Measurements from ENCODE around the gene MYH14. TPM values are rescaled to one million over a fixed set of nuclear protein-coding genes. Genes with fewer than 3 reads are reported as not detected.

MYH14 gene
- total and polyA plus RNA-seq, 9 of the 15 experiments (the other 6 are each of a cell fraction or from before 2014, with no cell fraction given) = 0.04 to 0.86 (median 0.19) TPM; not detected in 2

DNA sequence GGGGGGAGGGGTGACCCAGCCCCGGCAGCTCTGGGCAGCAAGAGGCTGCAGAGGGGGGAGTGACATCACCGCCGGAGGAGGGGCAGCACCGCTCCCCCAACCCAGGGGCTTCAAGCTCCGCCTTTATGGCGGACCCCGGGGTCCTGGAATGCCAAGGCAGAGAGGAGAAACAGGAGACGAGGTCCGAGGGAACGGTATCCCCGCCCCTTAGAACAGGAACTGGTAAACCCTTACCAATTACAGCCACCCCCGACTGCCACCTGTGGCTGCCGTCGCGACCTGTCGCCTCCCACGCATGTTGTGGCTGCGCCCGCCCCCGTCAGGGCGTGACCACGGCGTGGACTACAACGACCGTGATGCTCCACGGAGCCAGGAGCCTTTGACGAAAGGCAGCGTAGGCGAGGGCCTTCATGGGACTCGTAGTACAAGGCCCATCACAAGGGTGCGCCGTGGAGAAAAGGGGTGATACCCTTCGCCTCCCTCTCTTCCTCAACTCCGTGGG is 129.9 kb downstream of the MYH14 start (continued):
- peak; percentile 27 for TF ChIP-seq PRDM10 (IDR thresholded peaks at IDR 0.05; ENCODE audit: partially characterized antibody)
- peak in 1 of 2 experiments; percentile 75; a peak in 1 of 4 replicates for TF ChIP-seq KDM4B (IDR thresholded peaks at IDR 0.05; ENCODE audit: borderline replicate concordance in 2 of 2, low read depth in 1 of 2)
- TF ChIP-seq, protein P1, sequence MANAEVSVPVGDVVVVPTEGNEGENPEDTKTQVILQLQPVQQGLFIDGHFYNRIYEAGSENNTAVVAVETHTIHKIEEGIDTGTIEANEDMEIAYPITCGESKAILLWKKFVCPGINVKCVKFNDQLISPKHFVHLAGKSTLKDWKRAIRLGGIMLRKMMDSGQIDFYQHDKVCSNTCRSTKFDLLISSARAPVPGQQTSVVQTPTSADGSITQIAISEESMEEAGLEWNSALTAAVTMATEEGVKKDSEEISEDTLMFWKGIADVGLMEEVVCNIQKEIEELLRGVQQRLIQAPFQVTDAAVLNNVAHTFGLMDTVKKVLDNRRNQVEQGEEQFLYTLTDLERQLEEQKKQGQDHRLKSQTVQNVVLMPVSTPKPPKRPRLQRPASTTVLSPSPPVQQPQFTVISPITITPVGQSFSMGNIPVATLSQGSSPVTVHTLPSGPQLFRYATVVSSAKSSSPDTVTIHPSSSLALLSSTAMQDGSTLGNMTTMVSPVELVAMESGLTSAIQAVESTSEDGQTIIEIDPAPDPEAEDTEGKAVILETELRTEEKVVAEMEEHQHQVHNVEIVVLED (CRISPR knock-in tag; IDR thresholded peaks at IDR 0.05) = peak; percentile 54; the same call in 1 of the 2 replicates
- TF ChIP-seq, protein P2, sequence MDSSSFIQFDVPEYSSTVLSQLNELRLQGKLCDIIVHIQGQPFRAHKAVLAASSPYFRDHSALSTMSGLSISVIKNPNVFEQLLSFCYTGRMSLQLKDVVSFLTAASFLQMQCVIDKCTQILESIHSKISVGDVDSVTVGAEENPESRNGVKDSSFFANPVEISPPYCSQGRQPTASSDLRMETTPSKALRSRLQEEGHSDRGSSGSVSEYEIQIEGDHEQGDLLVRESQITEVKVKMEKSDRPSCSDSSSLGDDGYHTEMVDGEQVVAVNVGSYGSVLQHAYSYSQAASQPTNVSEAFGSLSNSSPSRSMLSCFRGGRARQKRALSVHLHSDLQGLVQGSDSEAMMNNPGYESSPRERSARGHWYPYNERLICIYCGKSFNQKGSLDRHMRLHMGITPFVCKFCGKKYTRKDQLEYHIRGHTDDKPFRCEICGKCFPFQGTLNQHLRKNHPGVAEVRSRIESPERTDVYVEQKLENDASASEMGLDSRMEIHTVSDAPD (CRISPR knock-in tag; IDR thresholded peaks at IDR 0.05) = no peak
- TF ChIP-seq KLF16 (IDR thresholded peaks at IDR 0.05) = peak; percentile 71; the same call in 1 of the 2 replicates
- no peak for TF ChIP-seq ZC3H4 (CRISPR knock-in tag; IDR thresholded peaks at IDR 0.05; ENCODE audit: borderline replicate concordance)
- TF ChIP-seq PPARD (CRISPR knock-in tag; IDR thresholded peaks at IDR 0.05) = no peak
- TF ChIP-seq SIX5 (IDR thresholded peaks at IDR 0.05; ENCODE audit: borderline replicate concordance in 1 of 2, insufficient read depth in 1 of 2, low read depth in 1 of 2, low read length in 2 of 2) = peak; percentile 94 to 98
- TF ChIP-seq, protein P3, sequence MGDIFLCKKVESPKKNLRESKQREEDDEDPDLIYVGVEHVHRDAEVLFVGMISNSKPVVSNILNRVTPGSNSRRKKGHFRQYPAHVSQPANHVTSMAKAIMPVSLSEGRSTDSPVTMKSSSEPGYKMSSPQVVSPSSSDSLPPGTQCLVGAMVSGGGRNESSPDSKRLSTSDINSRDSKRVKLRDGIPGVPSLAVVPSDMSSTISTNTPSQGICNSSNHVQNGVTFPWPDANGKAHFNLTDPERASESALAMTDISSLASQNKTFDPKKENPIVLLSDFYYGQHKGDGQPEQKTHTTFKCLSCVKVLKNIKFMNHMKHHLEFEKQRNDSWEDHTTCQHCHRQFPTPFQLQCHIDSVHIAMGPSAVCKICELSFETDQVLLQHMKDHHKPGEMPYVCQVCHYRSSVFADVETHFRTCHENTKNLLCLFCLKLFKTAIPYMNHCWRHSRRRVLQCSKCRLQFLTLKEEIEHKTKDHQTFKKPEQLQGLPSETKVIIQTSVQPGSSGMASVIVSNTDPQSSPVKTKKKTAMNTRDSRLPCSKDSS (IDR thresholded peaks at IDR 0.05; ENCODE audit: low read depth, partially characterized antibody) = no peak
- TF ChIP-seq ZNF655 (CRISPR knock-in tag; IDR thresholded peaks at IDR 0.05) = 0 out of 2 replicates have a peak, but pooled peaks have one; percentile 77
- 0 out of 2 replicates have a peak, but pooled peaks have one; percentile 26 for TF ChIP-seq SMARCA4 (IDR thresholded peaks at IDR 0.05)
- TF ChIP-seq ATF6 (CRISPR knock-in tag; IDR thresholded peaks at IDR 0.05) = peak; percentile 28; the same call in 1 of the 2 replicates
- TF ChIP-seq ZBTB7A (IDR thresholded peaks at IDR 0.05; ENCODE audit: borderline replicate concordance, control insufficient read depth, low read depth, low read length) = peak; percentile 72; the same call in 1 of the 2 replicates
- TF ChIP-seq TBP (optimal IDR thresholded peaks at IDR 0.05; ENCODE audit: low read depth, low read length) = no peak

All from K562 (cell line).